ENCODE data around the gene ACBD4.

Gene ACBD4

DNA sequence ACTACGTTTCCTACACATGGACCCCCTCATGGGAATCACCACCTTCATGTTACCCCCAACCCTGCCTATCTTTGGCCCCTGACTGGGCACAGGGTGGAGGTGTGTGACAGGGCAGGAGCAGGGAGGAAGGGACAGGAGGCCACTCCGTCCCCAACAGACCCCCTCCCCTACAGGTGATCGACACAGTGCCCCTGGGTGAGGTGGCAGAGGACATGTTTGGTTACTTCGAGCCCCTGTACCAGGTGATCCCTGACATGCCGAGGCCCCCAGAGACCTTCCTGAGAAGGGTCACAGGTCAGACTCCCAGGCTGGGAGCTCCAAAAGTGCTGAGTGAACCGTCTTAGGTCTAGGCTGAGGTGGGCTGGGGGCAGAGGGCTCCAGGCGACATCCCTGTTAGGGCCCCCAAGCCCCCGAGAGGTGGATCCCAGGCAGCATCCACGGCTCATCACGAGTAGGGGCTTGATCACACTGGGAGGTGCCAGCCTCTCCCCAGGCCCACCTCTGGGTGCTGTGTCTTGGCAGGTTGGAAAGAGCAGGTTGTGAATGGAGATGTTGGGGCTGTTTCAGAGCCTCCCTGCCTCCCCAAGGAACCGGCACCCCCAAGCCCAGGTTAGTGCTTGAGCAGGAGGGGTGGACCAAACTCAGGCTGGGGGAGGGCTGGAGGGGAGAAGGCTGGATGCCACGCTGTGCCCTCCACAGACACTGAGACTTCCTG is 1.5 kb downstream of the ACBD4 start:
- no peak for DNase-seq (ENCODE audit: low spot score)

DNA sequence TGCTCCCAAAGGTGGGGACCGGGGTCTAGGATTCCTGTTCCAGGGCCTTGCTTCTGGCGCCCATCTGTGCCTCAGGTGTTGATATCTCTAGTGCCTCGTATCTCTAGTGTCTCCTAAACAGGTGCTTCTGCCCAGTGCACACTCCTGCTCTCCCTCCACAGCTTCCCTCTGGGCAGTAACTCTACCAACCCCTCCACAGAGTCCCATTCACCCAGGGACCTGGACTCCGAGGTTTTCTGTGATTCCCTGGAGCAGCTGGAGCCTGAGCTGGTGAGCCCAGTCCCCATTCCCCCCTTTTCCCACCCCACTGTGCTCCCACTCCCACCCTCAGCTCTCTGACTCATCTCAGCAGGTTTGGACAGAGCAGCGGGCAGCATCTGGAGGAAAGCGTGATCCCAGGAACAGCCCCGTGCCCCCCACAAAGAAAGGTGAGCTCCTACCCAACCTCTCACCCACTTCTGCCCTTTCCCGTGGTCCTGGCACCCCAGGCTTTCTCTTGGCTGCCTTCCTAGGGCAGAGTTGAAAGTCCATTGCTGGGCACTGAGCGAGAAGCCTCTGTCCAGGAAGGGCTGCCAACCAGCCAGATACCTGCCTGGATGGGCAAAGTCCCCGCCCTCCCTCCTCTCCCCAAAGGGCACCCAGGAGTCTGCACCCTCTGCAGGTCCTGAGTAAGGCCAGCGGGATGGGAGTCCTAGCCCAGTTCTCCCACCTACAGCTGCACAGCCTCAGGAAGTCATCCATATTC is 2.2 kb downstream of the ACBD4 start:
- DNase-seq (ENCODE audit: low spot score): no peak

DNA sequence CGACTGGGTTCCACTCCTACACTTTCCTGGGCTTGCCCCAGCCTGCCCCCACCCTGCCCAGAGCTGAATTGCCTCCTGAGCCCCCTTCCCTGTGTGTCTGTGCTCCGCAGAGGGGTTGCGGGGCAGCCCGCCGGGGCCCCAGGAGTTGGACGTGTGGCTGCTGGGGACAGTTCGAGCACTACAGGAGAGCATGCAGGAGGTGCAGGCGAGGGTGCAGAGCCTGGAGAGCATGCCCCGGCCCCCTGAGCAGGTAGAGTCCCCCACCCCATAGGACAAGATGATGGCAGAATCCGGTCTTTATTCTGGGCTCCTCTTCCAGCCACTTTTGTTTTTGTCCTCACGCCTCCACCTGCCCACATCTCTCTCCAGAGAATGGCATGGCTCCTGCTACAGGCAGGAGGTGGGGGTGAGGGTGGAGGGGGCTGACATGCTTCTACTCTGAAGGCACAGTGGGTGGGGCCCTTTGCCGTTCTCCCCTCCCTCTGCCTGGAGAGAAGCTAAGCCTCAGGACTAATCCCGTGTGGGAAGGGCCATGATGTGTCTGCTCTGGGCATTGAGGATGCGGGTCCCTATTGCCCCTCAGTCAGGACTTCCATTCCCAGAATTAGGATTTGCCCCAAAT is 3.5 kb downstream of the ACBD4 start:
- DNase-seq (ENCODE audit: low spot score): no peak

DNA sequence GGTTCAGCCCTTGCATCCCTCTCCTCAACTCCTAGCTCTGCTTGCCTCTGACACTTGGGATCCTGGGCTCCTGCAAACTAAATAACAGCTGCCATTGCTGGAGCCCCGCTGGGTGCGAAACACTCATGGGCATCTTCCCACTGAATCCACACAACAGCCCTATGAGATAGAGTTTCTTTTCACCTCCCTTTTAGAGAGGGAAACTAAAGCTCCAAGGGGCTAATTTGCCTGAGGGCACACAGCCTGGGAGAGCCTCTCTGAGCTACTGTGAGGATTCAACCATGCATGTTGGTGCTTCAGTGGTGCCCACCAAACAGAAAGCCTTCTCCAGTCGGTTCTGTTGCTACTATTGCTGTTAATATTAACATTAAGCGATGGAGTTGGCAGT is 4.0 kb downstream of the ACBD4 start:
- DNase-seq (ENCODE audit: low spot score): no peak

DNA sequence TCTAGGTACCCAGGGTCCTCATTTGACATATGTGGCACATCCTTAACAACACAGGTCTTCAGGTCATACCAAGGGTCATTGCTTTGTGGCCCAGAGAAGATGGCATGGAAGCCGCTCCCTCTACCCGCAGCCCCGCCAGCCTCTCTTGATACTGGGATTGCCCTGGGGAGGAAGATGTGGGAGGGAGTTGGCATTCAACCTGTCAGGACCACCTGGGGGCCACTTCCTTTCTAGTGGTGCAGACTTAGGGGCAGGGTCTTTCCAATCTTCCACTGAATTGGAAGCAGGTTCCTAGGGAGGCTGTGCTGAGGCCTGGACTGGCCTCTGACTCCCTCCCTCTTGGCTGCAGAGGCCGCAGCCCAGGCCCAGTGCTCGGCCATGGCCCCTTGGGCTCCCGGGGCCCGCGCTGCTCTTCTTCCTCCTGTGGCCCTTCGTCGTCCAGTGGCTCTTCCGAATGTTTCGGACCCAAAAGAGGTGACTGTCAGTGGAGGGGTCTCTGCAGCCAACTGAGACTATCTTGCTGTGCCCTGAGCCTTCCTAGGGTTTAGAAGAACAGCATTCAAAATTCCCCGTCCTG is 7.7 kb downstream of the ACBD4 start:
- no peak for DNase-seq (ENCODE audit: low spot score)

DNA sequence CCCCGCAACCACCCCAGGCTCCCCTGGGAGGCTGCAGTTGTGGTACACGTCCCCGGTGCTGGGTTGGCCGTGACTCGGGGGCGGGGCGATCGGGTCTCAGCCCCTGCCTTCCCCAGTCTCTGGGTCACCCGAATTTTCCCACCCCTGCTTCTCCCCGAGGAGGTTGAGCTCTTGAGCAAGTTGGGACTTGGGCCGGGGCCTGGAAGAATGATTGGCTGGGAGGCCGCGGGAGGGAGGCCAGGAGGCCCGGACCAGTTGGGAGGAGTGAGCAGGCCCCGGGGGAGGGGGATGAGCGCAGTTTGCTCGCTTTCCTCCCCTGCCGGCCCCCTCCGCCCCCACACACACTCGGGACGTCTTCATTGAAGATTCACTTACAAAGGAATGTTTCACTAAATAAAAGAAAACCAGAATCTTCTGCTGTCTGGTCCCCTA is 8.3 kb downstream of the ACBD4 start:
- DNase-seq (ENCODE audit: low spot score): peak; percentile 51

DNA sequence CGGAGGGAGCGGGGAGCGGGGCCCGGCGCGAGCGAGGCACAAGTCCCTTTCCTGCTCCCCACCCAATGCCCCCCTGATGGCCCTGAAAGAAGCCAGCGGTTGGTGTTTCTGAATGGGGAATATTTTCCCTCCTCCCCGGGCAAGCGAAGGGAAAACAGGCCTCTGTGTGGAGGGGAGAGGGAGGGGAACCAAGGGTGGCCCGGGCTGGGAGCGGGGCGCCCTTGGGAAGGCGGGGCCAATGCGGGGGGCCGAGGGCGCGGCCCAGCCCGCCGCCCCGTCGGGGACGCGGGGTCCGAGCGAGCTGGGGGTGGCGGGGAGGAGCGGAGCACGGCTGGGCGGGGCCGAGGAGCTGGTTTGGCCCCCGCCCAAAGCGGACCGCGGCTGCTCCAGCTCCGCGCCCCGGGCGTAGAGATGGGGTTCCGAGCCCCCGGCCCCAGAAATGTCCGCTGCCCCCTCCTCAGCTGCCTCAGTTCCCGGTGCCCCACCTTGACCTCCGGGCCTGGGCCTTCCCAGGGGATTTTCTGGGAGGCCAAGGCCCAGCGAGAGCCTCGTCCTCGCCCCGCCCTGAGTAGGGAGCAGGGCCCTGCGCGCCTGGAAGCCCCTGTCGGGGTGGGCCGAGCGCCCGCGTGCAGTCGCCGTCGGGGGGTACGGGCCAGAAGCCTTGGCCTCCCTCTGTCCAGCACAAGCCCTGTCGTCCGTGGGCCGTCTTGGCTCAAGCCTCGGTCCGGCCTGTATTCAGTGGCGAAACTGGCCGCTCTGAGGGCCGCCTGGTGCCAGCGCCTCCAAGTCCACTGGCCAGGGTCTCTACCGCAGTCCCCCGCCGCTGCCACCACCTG is 8.9 kb downstream of the ACBD4 start:
- no peak for DNase-seq (ENCODE audit: low spot score)

DNA sequence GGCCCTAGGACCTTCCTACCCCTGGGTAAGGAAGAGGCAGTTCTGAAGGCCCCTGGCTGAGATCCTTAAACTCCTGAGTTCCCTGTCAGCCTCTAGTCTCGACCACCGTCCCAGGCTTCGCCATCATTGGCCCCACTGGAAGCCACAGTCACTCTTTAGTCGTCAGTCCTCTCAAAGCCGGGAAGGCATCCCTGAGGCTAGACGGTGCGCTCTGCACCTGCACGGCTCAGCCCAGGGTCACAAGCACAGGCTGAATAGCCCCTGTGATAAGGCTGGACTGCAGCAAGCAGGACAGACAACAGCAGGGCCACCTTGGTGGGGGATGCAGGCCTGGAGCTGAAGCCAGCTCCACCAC is 9.5 kb downstream of the ACBD4 start:
- no peak for DNase-seq (ENCODE audit: low spot score)

DNA sequence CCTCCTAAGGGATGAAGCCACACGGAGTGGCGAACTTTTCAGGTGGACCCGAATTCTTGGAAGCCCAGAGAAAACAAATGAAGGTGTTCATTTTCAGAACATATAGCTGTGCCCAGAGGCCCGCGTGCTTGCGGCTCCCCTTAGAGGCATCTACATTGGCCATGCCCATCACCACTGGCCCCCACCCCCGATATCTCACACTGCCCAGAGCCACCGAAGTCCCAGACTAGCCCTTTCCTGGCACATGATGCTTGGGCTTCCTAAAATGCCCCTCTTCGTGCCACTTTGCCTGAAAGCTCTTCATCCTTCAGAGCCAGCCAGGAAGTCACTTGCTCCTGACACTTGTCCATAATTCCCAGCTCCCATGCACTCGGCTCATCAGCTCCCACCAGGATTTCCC is 10.7 kb downstream of the ACBD4 start:
- no peak for DNase-seq (ENCODE audit: low spot score)

DNA sequence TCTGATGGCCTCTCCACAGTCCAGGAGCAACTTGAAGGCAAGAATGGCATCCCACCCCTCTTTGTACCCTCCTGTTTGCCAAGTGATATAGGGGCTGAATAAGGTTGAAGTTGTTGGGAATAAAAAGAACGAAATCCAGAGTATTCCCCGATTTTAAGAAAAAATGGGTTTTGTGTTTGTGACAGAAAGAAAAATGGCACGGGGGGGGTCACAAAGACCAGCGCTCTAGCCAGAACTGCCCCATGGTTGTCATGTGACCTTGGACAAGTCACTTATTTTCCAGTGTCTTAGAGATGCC is 11.1 kb downstream of the ACBD4 start:
- DNase-seq (ENCODE audit: low spot score): no peak

DNA sequence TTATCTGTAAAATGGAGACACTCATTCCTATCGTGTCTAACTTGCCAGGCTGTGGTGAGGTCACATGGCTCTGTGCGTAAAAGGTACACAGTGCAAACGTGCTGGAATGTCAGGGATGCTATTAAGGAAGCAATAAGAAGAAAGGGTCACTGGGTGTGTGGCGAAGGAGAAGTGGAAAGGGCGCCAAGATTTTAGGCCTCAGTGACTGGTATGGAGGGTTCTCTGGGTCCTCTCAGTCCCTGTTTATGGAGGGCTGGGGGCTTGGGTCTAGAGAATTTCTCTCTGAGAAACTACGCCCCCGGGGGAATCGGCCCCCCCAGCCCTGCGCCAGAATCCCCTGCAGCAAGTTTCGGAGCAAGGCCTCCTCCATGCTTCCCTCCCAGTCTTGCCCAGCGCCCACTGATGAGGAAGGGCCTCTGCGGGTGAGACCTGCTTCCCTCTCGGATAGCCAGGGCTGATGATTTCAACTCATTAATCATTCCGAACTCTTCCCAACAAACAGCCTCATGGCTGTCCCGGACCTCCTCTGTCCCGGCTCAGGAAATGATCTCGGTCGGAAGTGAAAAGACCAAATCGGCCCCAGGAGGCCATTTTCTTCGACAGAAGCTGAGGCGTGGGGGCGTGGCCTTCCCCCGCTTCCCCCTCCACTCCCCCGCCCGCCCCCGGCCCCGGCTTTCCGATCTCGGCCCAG is 11.5 kb downstream of the ACBD4 start:
- peak; percentile 68 for DNase-seq (ENCODE audit: low spot score)

DNA sequence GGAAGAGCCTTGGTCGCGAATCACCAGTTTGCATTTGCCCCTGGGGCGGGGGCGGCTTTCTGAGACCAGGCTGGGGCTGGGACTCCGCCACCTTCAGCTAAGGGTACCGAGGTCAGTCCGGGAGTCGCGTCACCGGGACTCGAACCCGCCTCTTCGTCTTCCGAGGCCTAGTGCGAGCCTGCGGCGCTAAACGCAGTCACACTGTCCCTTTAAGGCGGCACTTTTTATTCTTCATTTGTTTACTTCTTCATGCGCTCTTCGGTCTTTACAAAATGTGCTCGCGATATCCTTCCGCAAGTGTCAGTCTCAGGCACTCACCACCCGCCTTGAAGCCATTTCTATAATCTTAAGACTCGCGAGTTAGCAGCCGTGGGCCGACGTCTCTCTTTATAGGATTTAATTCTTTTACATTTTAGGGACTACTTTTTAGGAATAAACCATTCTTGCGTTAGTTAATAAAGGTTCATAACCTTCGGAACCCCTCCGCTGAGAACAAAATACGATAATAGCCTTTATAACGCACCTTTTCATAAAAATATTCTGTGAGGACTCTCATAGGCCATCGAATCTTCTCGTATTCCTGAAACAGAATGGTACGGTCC is 12.2 kb downstream of the ACBD4 start:
- peak; percentile 93 for DNase-seq (ENCODE audit: low spot score)

DNA sequence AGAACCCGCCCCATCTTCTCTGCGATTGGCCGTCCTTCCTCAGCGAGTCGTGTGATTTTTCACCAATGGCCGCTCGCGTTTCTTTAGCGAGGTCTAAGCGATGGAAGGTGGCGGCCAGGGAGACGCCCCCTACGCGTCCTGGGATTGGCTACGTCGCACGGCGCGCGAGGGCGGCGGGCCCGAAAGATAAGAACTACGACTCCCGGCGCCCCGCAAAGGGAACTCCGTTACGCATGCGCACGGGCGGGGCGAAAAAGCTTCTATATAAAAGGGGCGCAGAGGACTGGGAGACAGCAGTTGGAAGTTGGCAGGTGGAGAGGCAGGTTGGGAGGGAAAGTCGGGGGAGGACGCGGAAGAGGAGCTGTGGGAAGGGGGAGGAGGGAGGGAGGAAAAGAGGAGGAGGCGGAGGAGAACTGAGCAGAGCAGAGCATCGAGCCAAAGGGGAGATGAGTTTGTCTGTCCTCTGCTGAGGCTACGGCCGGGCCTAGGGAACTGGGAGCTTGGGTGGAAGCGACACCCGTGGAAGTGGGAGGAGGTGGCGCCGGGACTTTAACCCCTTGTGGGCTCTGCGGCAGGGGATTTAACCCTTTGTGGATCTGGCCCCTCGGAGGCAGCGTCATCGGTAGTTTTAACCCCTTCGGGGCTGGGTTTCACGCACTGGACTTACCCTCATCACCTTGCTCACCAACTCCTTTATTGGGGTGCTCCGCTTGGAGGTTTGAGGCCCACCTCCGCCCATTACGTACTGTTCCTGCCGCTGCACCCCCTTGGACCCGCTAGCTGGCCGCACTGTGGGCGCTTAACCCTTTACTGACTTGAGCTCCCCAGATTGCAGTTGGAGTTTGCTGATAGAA is 12.9 kb downstream of the ACBD4 start, which contains the start of gene HEXIM1:
TSS of gene HEXIM1 (plus strand) at position 293 of the 854 bp plus-strand sequence. CDS start 716 bp downstream, outside the sequence.
- DNase-seq (ENCODE audit: low spot score): peak; percentile 100

DNA sequence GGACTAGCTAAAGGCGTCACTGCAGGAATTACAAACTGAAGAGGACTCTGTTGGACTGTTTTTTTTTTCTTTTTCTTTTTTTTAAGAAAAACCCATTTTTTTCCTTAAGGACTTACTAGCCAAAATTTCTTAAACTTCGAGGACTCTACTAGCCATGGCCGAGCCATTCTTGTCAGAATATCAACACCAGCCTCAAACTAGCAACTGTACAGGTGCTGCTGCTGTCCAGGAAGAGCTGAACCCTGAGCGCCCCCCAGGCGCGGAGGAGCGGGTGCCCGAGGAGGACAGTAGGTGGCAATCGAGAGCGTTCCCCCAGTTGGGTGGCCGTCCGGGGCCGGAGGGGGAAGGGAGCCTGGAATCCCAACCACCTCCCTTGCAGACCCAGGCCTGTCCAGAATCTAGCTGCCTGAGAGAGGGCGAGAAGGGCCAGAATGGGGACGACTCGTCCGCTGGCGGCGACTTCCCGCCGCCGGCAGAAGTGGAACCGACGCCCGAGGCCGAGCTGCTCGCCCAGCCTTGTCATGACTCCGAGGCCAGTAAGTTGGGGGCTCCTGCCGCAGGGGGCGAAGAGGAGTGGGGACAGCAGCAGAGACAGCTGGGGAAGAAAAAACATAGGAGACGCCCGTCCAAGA is 13.7 kb downstream of the ACBD4 start:
- DNase-seq (ENCODE audit: low spot score): peak; percentile 87

DNA sequence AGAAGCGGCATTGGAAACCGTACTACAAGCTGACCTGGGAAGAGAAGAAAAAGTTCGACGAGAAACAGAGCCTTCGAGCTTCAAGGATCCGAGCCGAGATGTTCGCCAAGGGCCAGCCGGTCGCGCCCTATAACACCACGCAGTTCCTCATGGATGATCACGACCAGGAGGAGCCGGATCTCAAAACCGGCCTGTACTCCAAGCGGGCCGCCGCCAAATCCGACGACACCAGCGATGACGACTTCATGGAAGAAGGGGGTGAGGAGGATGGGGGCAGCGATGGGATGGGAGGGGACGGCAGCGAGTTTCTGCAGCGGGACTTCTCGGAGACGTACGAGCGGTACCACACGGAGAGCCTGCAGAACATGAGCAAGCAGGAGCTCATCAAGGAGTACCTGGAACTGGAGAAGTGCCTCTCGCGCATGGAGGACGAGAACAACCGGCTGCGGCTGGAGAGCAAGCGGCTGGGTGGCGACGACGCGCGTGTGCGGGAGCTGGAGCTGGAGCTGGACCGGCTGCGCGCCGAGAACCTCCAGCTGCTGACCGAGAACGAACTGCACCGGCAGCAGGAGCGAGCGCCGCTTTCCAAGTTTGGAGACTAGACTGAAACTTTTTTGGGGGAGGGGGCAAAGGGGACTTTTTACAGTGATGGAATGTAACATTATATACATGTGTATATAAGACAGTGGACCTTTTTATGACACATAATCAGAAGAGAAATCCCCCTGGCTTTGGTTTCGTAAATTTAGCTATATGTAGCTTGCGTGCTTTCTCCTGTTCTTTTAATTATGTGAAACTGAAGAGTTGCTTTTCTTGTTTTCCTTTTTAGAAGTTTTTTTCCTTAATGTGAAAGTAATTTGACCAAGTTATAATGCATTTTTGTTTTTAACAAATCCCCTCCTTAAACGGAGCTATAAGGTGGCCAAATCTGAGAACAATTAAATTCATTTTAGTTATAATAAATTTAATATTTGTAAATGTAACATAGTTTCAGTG is 14.5 kb downstream of the ACBD4 start:
- peak; percentile 66 for DNase-seq (ENCODE audit: low spot score)

DNA sequence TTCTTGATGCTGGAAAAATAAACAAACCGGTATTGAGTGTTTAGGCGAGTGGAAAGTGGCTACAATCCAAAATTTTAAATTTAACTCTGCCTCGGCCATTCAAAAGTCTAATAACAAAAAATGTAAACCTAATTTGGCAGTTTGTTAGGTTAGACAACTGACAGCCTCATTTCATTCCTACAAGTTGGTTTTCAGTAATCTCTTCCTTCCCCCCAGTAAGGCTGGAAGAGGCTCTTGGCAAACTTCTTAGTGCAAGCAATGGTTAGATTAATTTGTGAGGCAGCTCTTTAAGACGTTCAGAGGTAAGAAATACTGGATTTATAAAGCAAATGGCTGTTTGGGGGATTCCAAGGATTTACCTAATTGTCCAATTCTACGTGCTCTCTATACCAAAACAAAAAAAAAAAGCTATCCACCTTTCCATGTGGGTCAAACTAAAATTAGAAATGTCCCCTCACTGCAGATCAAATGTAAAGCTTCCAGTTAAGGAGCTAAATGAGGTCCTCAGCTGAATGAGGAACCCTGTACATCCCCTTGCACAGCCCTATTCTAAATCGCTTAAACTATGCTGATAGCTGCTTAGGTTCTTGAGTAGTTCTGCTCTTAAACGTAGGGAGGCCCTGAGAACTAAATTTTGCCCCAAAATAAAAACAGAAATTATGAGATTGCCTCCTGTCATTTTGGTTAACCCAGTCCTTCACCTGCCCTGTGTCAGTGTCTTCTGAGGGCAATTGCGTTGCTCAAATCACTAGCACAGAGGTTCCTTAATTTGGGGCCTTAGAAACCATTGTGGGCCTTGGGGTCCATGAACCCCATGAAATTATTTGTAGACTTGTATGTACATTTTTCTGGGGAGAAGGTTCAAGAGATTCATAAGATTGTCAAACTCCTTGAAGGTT is 15.7 kb downstream of the ACBD4 start:
- no peak for DNase-seq (ENCODE audit: low spot score)

DNA sequence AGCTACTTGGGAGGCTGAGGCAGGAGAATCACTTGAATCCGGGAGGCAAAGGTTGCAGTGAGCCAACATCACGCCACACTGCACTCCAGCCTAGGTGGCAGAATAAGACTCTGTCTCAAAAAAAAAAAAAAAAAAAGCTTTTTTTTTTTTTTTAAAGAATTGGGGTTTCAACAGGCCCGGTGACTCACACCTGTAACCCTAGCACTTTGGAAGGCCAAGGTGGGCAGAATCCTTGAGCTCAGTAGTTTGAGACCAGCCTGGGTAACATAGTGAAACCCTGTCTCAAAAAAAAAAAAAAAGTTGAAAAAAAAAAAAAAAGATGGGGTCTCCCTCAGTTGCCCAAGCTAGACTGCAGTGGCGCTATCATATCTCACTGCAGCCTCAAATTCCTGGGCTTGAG is 19.5 kb downstream of the ACBD4 start:
- no peak for DNase-seq (ENCODE audit: low spot score)
